Astrocyte of the cerebellum (primary cell): ENCODE data around the gene TTC3.

Experiments
- DNase-seq: peaks from one replicate; pipeline ENCODE4 v3.0.0-alpha.2; 2011; ENCODE audit warnings: low read depth
- H3K4me3 ChIP-seq: 2 replicates; pipeline ENCODE4 v1.5.1; 2011; ENCODE audit warnings: mild to moderate bottlenecking, low read depth, low read length, moderate library complexity
- CTCF ChIP-seq: IDR thresholded peaks from 2 replicates; pipeline ENCODE4 v1.5.1; 2012; ENCODE audit warnings: low read length, low read depth, moderate library complexity, mild to moderate bottlenecking; ENCODE audit errors: missing control alignments
- in situ Hi-C: cut with HindIII; loops from 2 replicates; pipeline ENCODE4 v1.10.0; 2017; ENCODE audit warnings: low sequenced_read_pairs

TTC3 gene

GRCh38 chr21:37065561-37066177 lies 7.4 kb upstream of the TTC3 start:
- in situ Hi-C loops: no loop called here
- DNase-seq: no peak
- TF ChIP-seq CTCF: no peak
- no peak overlapping the region for H3K4me3 ChIP-seq

GRCh38 chr21:37071561-37072273 lies 1.3 kb upstream of the TTC3 start:
- peak overlapping the region; percentile 58 for H3K4me3 ChIP-seq
- DNase-seq: no peak
- no peak for TF ChIP-seq CTCF
- in situ Hi-C loops: no loop called here

DNA sequence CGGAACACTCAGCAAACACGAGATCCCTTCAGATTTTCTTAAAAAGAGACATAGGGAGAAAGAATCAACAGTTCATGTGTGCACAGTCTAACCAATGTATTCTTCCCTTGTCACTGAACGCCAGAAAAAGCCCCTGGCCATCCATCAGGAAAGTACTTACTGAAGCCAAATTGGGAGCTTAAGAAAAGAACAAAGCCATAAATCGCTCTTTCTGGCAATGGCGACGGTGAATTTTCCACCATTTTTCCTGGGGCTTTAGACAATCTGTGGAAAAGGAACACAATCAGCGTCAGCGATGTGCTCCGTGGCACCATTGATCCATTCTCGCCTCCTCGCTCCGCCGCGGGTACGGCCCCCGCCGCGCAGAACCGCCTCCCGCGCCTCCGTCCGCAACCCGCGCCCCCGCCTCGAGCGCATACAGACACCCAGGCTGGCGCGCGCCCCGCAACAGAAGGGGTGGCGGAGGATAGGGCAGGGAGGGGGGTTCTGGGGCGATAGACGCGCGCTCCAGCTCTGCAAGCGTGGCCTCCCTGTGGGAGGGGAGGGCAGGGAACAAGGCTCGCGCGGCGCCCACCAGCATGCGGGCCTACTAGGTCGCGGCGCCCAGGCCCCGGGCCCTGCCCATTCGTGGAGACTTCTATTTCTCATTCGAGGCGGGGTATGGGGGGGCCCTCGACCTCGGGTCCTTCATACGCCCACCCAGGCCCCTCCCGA lies 623 bp upstream of the TTC3 start:
- no peak for TF ChIP-seq CTCF
- DNase-seq: no peak

DNA sequence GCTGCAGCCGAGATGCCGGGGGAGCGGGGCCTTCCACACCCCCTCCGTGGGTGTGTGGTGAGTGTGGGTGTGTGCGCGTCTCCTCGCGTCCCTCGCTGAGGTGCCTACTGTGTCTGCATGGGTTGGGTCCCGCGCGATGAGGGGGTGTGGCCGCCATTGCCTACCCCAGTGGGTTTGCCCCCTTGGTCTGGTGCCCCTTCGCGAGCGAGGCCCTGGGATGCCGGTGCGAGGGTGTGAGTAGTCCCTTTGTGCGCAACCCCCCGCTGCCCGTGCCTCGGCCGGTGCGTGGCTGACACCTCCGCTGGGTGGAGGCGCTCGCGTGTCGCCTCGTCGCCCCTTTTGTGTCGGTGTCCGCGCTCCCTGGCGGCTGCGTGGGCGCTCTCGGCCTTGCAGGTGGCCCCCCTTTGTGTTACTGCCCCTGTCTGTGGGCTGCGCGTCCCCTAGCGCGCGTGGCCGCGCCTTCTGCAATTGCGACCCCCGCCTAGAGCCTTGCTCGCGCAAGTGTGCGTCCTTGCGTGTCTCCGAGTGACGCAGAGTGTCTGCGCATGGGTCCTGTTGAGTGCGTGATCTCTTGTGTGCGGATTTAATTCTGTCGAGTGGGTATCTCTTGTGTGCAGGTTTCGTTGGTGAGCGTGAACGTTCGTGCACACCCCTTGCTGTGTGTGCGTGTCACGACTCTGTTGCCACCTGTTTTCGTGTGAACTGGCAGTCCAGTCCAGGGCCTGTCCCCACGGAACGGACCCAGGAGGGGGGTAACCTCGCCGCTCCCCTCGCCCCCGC lies 553 bp downstream of the TTC3 start:
- in situ Hi-C loops: no loop called here
- no peak for TF ChIP-seq CTCF
- H3K4me3 ChIP-seq: peak overlapping the region; percentile 88
- DNase-seq: no peak

More for the DNA sequence above, 623 bp upstream of the TTC3 start:
- in situ Hi-C loops: no loop called here
- H3K4me3 ChIP-seq: peak overlapping the region; percentile 58

- in situ Hi-C loops: no loop called here
- no peak for TF ChIP-seq CTCF
- DNase-seq: no peak
- H3K4me3 ChIP-seq: peak overlapping the region; percentile 88
Measured at GRCh38 chr21:37074197-37074510, 1.1 kb downstream of the TTC3 start.

- in situ Hi-C loops: no loop called here
- no peak for TF ChIP-seq CTCF
Measured at GRCh38 chr21:37074546-37074945, 1.5 kb downstream of the TTC3 start.

More at GRCh38 chr21:37074546-37074945, 1.5 kb downstream of the TTC3 start:
- no peak for DNase-seq
- H3K4me3 ChIP-seq: peak overlapping the region; percentile 88
